ENCODE data around the gene TM4SF5. TPM values are rescaled to one million over a fixed set of nuclear protein-coding genes. Genes with fewer than 3 reads are reported as not detected.

The TM4SF5 gene
- total RNA-seq, 1 donor, result not detected

DNA sequence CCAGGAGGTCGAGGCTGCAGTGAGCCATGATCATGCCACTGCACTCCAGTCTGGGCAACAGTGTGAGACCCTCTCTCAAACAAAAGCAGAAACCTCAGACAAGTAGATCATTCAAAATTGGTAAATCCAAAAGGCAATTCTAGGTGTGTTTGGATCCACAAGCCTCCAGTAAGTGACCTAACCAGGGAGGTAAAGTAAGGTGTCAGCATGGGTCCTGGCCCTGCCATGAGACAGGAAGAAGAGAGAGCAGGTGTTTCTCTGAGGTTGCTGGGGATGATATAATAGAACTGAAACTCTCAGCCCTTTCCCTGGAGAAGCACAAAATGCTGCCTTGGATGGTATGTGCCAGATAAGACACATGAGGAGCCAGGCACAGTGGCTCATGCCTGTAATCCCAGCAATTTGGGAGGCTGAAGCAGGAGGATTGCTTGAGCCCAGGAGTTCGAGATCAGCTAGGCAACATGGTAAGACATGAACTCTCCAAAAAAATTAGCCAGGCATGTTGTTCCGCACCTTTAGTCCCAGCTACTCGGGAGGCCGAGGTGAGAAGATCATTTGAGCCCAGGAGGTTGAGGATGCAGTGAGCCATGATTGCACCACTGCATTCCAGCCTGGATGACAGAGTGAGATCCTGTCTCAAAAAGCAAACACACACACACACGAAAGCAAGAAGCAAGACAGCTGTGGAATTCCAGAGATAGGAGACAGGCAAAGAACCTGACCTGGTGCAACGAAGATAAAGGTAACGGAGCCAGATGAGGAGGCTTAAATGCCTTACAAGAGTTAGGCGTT lies 6.5 kb downstream of the TM4SF5 start:
- no peak overlapping the region for H3K4me3 ChIP-seq (ENCODE audit: low read depth, low read length)
- no peak for DNase-seq (ENCODE audit: low read depth)
- TF ChIP-seq, protein P1, sequence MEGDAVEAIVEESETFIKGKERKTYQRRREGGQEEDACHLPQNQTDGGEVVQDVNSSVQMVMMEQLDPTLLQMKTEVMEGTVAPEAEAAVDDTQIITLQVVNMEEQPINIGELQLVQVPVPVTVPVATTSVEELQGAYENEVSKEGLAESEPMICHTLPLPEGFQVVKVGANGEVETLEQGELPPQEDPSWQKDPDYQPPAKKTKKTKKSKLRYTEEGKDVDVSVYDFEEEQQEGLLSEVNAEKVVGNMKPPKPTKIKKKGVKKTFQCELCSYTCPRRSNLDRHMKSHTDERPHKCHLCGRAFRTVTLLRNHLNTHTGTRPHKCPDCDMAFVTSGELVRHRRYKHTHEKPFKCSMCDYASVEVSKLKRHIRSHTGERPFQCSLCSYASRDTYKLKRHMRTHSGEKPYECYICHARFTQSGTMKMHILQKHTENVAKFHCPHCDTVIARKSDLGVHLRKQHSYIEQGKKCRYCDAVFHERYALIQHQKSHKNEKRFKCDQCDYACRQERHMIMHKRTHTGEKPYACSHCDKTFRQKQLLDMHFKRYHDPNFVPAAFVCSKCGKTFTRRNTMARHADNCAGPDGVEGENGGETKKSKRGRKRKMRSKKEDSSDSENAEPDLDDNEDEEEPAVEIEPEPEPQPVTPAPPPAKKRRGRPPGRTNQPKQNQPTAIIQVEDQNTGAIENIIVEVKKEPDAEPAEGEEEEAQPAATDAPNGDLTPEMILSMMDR (IDR thresholded peaks at IDR 0.05; ENCODE audit: insufficient read depth, low read length), result no peak

DNA sequence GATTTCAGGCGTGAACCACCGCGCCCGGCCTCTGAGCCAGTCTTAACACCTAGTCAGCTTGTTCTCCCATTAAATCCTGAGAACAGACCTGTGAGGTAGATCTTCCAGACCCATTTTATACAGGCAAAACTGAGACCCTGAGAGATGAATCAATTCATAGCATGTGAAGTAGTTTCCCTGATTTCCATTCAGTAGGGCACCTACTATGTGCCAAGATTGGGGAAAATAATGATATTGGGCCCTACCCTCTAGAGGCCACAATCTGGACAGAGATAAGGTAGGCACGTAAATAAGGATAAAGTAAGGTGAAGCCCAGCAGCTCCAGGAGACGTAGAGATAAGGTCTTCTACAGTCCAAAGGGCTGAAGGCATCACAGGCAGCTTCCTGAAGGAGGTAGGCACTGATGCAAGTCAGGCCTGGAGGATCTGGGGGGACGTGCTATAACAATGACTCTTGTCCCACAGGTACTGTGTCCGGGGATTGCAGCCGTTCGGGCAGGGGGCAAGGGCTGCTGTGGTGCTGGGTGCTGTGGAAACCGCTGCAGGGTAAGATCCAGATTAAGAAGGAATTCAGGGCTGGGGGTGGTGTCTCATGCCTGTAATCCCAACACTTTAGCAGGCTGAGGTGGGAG lies 8.8 kb downstream of the TM4SF5 start:
- DNase-seq (ENCODE audit: low read depth), result no peak
- TF ChIP-seq, protein P1 (IDR thresholded peaks at IDR 0.05; ENCODE audit: insufficient read depth, low read length), result no peak

DNA sequence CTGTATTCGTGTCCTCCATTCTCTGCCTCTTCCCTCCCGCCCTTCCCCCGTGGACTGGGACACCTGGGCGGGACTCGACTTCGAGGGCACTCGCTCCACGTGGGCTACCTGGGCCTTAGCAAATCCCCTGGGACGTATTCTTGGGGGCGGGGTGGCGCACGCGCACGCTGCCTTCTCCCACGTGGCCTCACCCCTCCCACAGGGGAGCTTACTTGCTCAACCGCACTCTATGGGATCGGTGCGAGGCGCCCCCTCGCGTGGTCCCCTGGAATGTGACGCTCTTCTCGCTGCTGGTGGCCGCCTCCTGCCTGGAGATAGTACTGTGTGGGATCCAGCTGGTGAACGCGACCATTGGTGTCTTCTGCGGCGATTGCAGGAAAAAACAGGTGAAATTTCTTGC lies 11.0 kb downstream of the TM4SF5 start:
- no peak for DNase-seq (ENCODE audit: low read depth)
- TF ChIP-seq, protein P1 (IDR thresholded peaks at IDR 0.05; ENCODE audit: insufficient read depth, low read length), result no peak
- H3K4me3 ChIP-seq (ENCODE audit: low read depth, low read length), result no peak overlapping the region

More for the DNA sequence above, 8.8 kb downstream of the TM4SF5 start:
- H3K4me3 ChIP-seq (ENCODE audit: low read depth, low read length), result no peak overlapping the region

DNA sequence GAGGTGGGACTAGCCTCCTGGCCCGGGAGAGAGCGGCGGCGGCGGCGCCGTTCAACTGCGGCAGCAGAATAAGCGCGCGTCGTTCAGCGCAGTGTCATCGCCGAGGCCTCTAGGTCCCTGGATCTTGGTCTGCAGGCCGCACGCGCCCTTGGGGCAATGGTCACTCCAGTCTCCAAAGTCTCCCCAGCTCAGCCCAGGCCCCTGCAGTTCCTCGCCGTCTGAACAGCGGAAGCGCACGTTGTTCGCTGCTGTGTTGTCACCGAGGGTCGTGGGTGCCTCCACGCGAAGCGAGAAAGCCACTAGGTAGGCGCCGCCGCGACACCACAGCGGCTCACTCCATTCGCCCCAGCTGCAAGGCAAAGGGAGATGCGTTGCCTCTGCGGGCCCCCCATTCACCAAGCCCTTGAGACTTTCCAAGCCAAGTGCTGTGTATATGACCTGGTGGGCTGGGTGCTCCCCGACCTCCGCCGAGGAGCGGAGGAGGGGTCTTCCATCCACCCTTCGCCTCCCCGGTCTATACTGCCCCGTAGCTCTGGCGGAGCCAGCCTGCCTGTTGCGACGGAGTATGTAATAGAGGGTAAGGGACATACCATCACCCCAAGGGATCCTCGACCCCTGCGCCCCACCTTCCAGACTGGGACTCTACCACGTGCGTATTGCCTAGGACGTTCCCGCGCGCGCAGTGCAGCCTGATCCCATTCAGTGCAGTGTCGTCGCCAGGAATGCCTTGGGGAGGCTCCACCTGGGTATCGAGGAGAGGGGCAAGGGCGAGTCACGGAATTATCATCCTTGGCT lies 13.8 kb downstream of the TM4SF5 start:
- TF ChIP-seq, protein P1 (IDR thresholded peaks at IDR 0.05; ENCODE audit: insufficient read depth, low read length), result no peak
- no peak for DNase-seq (ENCODE audit: low read depth)
- H3K4me3 ChIP-seq (ENCODE audit: low read depth, low read length), result peak overlapping the region; percentile 10

DNA sequence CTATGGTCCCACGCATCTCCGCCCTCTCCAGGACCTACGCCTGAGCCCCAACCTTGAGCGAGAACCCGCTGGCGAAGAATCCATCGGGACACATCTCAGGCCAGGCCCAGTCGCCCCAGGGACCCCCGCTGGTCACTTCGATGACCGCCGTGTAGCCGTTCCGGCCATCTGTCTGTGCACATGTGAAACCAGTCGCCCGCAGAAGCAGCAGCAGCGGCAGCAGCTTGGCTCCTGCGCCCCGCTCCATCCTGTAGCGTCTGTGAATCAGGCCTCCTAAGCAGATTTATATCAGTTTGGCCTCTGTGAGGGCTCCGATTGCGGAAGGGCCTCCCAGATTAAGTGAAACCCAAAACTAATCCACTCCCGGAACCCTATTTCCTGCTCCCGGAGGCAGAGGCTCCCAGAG lies 14.4 kb downstream of the TM4SF5 start, which contains the start of gene VMO1:
VMO1 (minus strand) TSS at position 259 of the 406 bp plus-strand sequence; CDS start at position 247, 12 bp downstream.
- peak within 1 kb of the TSS; percentile 10 for H3K4me3 ChIP-seq (ENCODE audit: low read depth, low read length)
- TF ChIP-seq, protein P1 (IDR thresholded peaks at IDR 0.05; ENCODE audit: insufficient read depth, low read length), result no peak
- DNase-seq (ENCODE audit: low read depth), result peak; percentile 57

DNA sequence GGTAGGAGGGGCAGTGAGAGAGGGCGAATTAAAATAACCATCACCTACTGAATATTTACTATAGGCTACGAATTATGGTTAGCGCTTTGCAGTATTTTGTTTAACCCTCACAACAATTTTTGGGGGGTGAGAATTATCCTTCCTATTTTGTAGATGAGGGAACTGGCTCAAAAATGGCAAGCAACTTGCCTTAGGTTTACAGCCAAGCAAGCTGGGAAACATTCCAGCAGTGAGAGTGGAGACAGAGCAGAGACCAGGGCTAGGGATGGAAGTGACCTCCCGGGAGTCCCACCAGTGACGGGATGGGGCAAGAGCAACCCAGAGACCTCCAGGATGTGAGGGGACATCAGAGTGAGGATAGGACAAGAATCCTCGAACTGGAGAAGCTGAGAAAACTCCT lies 14.8 kb downstream of the TM4SF5 start:
- H3K4me3 ChIP-seq (ENCODE audit: low read depth, low read length), result no peak overlapping the region
- TF ChIP-seq, protein P1 (IDR thresholded peaks at IDR 0.05; ENCODE audit: insufficient read depth, low read length), result no peak
- peak; percentile 43 for DNase-seq (ENCODE audit: low read depth)
